ENCODE data around the gene PPP1R8. TPM values are rescaled to one million over a fixed set of nuclear protein-coding genes. Genes with fewer than 3 reads are reported as not detected.

Gene PPP1R8
- total and polyA plus RNA-seq, 9 of the 15 experiments (the other 6 are each of a cell fraction or from before 2014, with no cell fraction given) = 16.2 to 107 (median 75.3) TPM

GRCh38 chr1:27862671-27863537, 32.3 kb downstream of the PPP1R8 start (continued):
- TF ChIP-seq RAD21 (CRISPR knock-in tag; conservative IDR thresholded peaks at IDR 0.05 in 1 of 2, IDR thresholded peaks at IDR 0.05 in 1 of 2) (no peak), NR2C2 (CRISPR knock-in tag; IDR thresholded peaks at IDR 0.05) (no peak), NR2C2 (tag; IDR thresholded peaks at IDR 0.05) (peak; percentile 53; the same call in 1 of the 2 replicates), EHMT2 (IDR thresholded peaks at IDR 0.05) (0 out of 2 replicates have a peak, but pooled peaks have one; percentile 27)

GRCh38 chr1:27863538-27863915, 32.9 kb downstream of the PPP1R8 start:
- ATAC-seq (no peak), FAIRE-seq (no peak), DNase-seq (ENCODE audit: extremely low read depth in 1 of 4, low spot score in 3 of 4) (no peak)
- Histone ChIP-seq H3K9me1 (ENCODE audit: control insufficient read depth, insufficient read depth, low read length) (no peaks in the 10 kb centered on the region), H3K9ac (ENCODE audit: insufficient read depth in 1 of 2, low read depth in 2 of 2, low read length in 2 of 2) (peak overlapping the region in 1 of 2 experiments; percentile 18; a peak in 1 of 4 replicates), H3K4me1 (replicated peaks in 1 of 2; ENCODE audit: control insufficient read depth in 2 of 2, insufficient read depth in 2 of 2, low read length in 2 of 2) (peaks cover 30 to 59% of the 10 kb centered on the region in 2 experiments), H3K4me2 (ENCODE audit: insufficient read depth, low read length) (no peak overlapping the region), H3K9me3 (replicated peaks; ENCODE audit: control insufficient read depth, insufficient read depth, low read depth, low read length) (no peaks in the 10 kb centered on the region), H3K27ac (ENCODE audit: extremely low read depth, low read depth, low read length) (no peak overlapping the region; the same call in 2 of the 3 replicates), H4K20me1 (replicated peaks; ENCODE audit: control insufficient read depth, insufficient read depth, low read length) (no peaks in the 10 kb centered on the region), H3K79me2 (ENCODE audit: control insufficient read depth, insufficient read depth, low read length) (no peaks in the 10 kb centered on the region), H3K36me3 (ENCODE audit: control insufficient read depth, insufficient read depth, low read length) (no peaks in the 10 kb centered on the region), H3K4me3 (no peak overlapping the region), H3K27me3 (ENCODE audit: control insufficient read depth in 2 of 2, insufficient read depth in 2 of 2, low read length in 2 of 2) (no peaks in the 10 kb centered on the region), H2AFZ (ENCODE audit: low read depth, low read length) (peak overlapping the region; percentile 35)
- ChIA-PET CTCF (ENCODE audit: low intra/inter-chr PET ratio) (interaction anchor here (0.5 kb wide), 1 partner anchor 804 kb away, joined by 3 read pairs; no protein-coding TSS in a partner anchor), POLR2A (interaction anchor here (0.6 to 1.1 kb wide), 3 partner anchors 32 to 256 kb away, joined by 3 to 4 read pairs (median 3); no protein-coding TSS in a partner anchor)
- in situ Hi-C loops (cut with MboI) (loop anchor here (5.0 to 10.0 kb wide), 2 partner anchors 104 to 331 kb away; no protein-coding TSS in a partner anchor), intact Hi-C loops (cut with micrococcal nuclease) (no loop called here)
- no TSS peak for BruUV-seq (replicated peaks)
- WGBS (ENCODE audit: insufficient coverage, low coverage, missing lambda C conversion rate) = 33% methylated on average over 1 of the region's 1 CpG
- TF ChIP-seq KDM2B (CRISPR knock-in tag; IDR thresholded peaks at IDR 0.05) (no peak), CHD2 (IDR thresholded peaks at IDR 0.05; ENCODE audit: low read depth, low read length) (no peak), CUX1 (CRISPR knock-in tag; IDR thresholded peaks at IDR 0.05) (no peak), NFRKB (IDR thresholded peaks at IDR 0.05; ENCODE audit: low read depth) (no peak), TEAD1 (CRISPR knock-in tag; IDR thresholded peaks at IDR 0.05) (no peak), IFI16 (CRISPR knock-in tag; IDR thresholded peaks at IDR 0.05) (no peak), RBM14 (IDR thresholded peaks at IDR 0.05; ENCODE audit: borderline replicate concordance, insufficient read depth, low read depth, low read length) (no peak)
- TF ChIP-seq, protein P1, sequence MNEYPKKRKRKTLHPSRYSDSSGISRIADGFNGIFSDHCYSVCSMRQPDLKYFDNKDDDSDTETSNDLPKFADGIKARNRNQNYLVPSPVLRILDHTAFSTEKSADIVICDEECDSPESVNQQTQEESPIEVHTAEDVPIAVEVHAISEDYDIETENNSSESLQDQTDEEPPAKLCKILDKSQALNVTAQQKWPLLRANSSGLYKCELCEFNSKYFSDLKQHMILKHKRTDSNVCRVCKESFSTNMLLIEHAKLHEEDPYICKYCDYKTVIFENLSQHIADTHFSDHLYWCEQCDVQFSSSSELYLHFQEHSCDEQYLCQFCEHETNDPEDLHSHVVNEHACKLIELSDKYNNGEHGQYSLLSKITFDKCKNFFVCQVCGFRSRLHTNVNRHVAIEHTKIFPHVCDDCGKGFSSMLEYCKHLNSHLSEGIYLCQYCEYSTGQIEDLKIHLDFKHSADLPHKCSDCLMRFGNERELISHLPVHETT (CRISPR knock-in tag; conservative IDR thresholded peaks at IDR 0.05 in 1 of 2, IDR thresholded peaks at IDR 0.05 in 1 of 2) = peak in 1 of 2 experiments; percentile 39; a peak in 1 of 4 replicates

Data from K562 (cell line).